ENCODE data around the gene SMAD7. TPM values are rescaled to one million over a fixed set of nuclear protein-coding genes. Genes with fewer than 3 reads are reported as not detected.
"Not testable (repeated sequence)": the region's sequence is repeated elsewhere in the genome, so short reads cannot be mapped to it uniquely, and the experiment has no call there.

The SMAD7 gene
- total RNA-seq, 1 donor from 2014 or later, result 20.9 TPM

- DNase-seq, result no peak
These were observed 72.8 kb downstream of the SMAD7 start for GRCh38 chr18:48877941-48878340.

- DNase-seq, result no peak
These were observed 74.2 kb downstream of the SMAD7 start for GRCh38 chr18:48876590-48876989.

- DNase-seq, result no peak
These were observed 74.7 kb downstream of the SMAD7 start for GRCh38 chr18:48875942-48876511.

- no peak for DNase-seq
These were observed 75.3 kb downstream of the SMAD7 start for GRCh38 chr18:48875314-48875941.

GRCh38 chr18:48874701-48875162 is 76.0 kb downstream of the SMAD7 start:
- no peak for DNase-seq

- no peak for DNase-seq
These were observed 76.5 kb downstream of the SMAD7 start for GRCh38 chr18:48874233-48874632.

GRCh38 chr18:48872234-48873145 is 78.3 kb downstream of the SMAD7 start:
- no peak for DNase-seq

- no peak for DNase-seq
These were observed 79.2 kb downstream of the SMAD7 start for GRCh38 chr18:48871391-48872166.

- not testable (repeated sequence) for DNase-seq
These were observed 79.8 kb downstream of the SMAD7 start for GRCh38 chr18:48870926-48871325.
